D721Med (cell line): ENCODE results near the gene PPT2.
"Not testable (repeated sequence)": the region's sequence is repeated elsewhere in the genome, so short reads cannot be mapped to it uniquely, and the experiment has no call there.

Experiments
- DNase-seq: peaks from one replicate; pipeline ENCODE4 v3.0.0; 2011; ENCODE audit warnings: low spot score; ENCODE audit not compliant: insufficient read length
- FAIRE-seq: peaks from 2 replicates; lab custom pipeline; 2011; peaks lifted over from hg19 to GRCh38; lab: Jason Lieb, UNC
- CTCF ChIP-seq: IDR thresholded peaks from 2 replicates; pipeline ENCODE4 v1.5.1; 2012; ENCODE audit warnings: mild to moderate bottlenecking, control low read depth; ENCODE audit not compliant: insufficient read depth; ENCODE audit errors: missing control alignments

PPT2 gene

GRCh38 chr6:32182555-32182981, 28.6 kb downstream of the PPT2 start:
- DNase-seq, result no peak
- no peak for TF ChIP-seq CTCF
- no peak for FAIRE-seq

GRCh38 chr6:32183030-32183429, 29.1 kb downstream of the PPT2 start:
- no peak for FAIRE-seq
- TF ChIP-seq CTCF, result no peak
- no peak for DNase-seq

- no peak for FAIRE-seq
- no peak for TF ChIP-seq CTCF
- no peak for DNase-seq
These were observed 29.6 kb downstream of the PPT2 start for GRCh38 chr6:32183483-32184083.

GRCh38 chr6:32184084-32184640, 30.2 kb downstream of the PPT2 start, which contains the start of gene AGER:
AGER (minus strand) TSS chr6:32184253; CDS start chr6:32184222, 31 bp downstream.
- no peak for DNase-seq
- no peak for TF ChIP-seq CTCF
- FAIRE-seq, result no peak

- not testable (repeated sequence) for DNase-seq, FAIRE-seq
These were observed 31.8 kb downstream of the PPT2 start for GRCh38 chr6:32185681-32186131.

GRCh38 chr6:32186151-32186840, 32.4 kb downstream of the PPT2 start:
- not testable (repeated sequence) for FAIRE-seq, DNase-seq

- DNase-seq, result no peak
- TF ChIP-seq CTCF, result no peak
- FAIRE-seq, result no peak
These were observed 33.2 kb downstream of the PPT2 start for GRCh38 chr6:32187009-32187709.

GRCh38 chr6:32187725-32188380, 33.9 kb downstream of the PPT2 start:
- not testable (repeated sequence) for FAIRE-seq, DNase-seq
